Measurements from ENCODE around the gene DLGAP3.
"Not testable (repeated sequence)": the region's sequence is repeated elsewhere in the genome, so short reads cannot be mapped to it uniquely, and the experiment has no call there.

GRCh38 chr1:34948739-34949138, 19.3 kb upstream of the DLGAP3 start:
- not testable (repeated sequence) for TF ChIP-seq POLR2A (IDR thresholded peaks at IDR 0.05; ENCODE audit: low read depth, low read length); POLR2AphosphoS5 (IDR thresholded peaks at IDR 0.05; ENCODE audit: low read depth, low read length); TAF1 (IDR thresholded peaks at IDR 0.05; ENCODE audit: borderline replicate concordance, low read depth, low read length)
